Glutamatergic neuron (in vitro differentiated cells): ENCODE data around the gene SLC44A4. TPM values are rescaled to one million over a fixed set of nuclear protein-coding genes. Genes with fewer than 3 reads are reported as not detected.
A peak's percentile ranks its signal among the peaks of the same experiment; 100 is the strongest.

Experiments
- DNase-seq: peaks from one replicate; pipeline ENCODE4 v3.0.0; 2022
- H3K27ac Mint-ChIP-seq: one replicate; pipeline ENCODE4 v1.8.0; 2020; ENCODE audit warnings: mild to moderate bottlenecking, mixed read lengths, inconsistent platforms; ENCODE audit not compliant: unreplicated experiment
- H3K27me3 Mint-ChIP-seq: one replicate; pipeline ENCODE4 v1.8.0; 2020; ENCODE audit warnings: mild to moderate bottlenecking, moderate library complexity, mixed read lengths, inconsistent platforms; ENCODE audit not compliant: unreplicated experiment
- H3K36me3 Mint-ChIP-seq: one replicate; pipeline ENCODE4 v1.8.0; 2020; ENCODE audit warnings: mild to moderate bottlenecking, mixed read lengths, inconsistent platforms; ENCODE audit not compliant: unreplicated experiment
- H3K4me1 Mint-ChIP-seq: one replicate; pipeline ENCODE4 v1.8.0; 2020; ENCODE audit warnings: mild to moderate bottlenecking, low read depth, mixed read lengths, inconsistent platforms; ENCODE audit not compliant: unreplicated experiment
- H3K4me3 Mint-ChIP-seq: one replicate; pipeline ENCODE4 v1.8.0; 2020; ENCODE audit warnings: mild to moderate bottlenecking, mixed read lengths, inconsistent platforms; ENCODE audit not compliant: unreplicated experiment
- H3K9me3 Mint-ChIP-seq: one replicate; pipeline ENCODE4 v1.8.0; 2020; ENCODE audit warnings: mild to moderate bottlenecking, moderate library complexity, mixed read lengths, inconsistent platforms; ENCODE audit not compliant: unreplicated experiment
- CTCF ChIP-seq: fragments of 200-600 bp; sonication (generic); IDR thresholded peaks from one replicate; pipeline ENCODE4 v1.5.0; 2021; ENCODE audit not compliant: partially characterized antibody, unreplicated experiment
- total RNA-seq: library from RNA; stranded (reverse); fragmentation: NEBNext Ultra II Directional; extraction: Animal tissue kit (Norgen Biotek cat#: 25700); gene quantifications from one replicate; pipeline ENCODE4 v1.2.1, GENCODE V29; 2021; ENCODE audit not compliant: unreplicated experiment

Gene SLC44A4
- total RNA-seq, 1 donor from 2014 or later: not detected

GRCh38 chr6:31906122-31906521 lies 27.3 kb upstream of the SLC44A4 start:
- H3K36me3 Mint-ChIP-seq: no peaks in the 10 kb centered on the region
- peaks cover 10% of the 10 kb centered on the region for H3K27me3 Mint-ChIP-seq
- peak overlapping the region; percentile 28 for H3K4me3 Mint-ChIP-seq
- peaks cover 9% of the 10 kb centered on the region for H3K9me3 Mint-ChIP-seq
- H3K27ac Mint-ChIP-seq: peak overlapping the region; percentile 46
- H3K4me1 Mint-ChIP-seq: peaks cover 3% of the 10 kb centered on the region
- no peak for TF ChIP-seq CTCF
- DNase-seq: no peak

- H3K4me1 Mint-ChIP-seq: peaks cover 3% of the 10 kb centered on the region
- DNase-seq: no peak
- peaks cover 9% of the 10 kb centered on the region for H3K9me3 Mint-ChIP-seq
- no peak for TF ChIP-seq CTCF
- H3K4me3 Mint-ChIP-seq: no peak overlapping the region
- peaks cover 10% of the 10 kb centered on the region for H3K27me3 Mint-ChIP-seq
- H3K36me3 Mint-ChIP-seq: no peaks in the 10 kb centered on the region
- no peak overlapping the region for H3K27ac Mint-ChIP-seq
Observed at GRCh38 chr6:31905041-31905440, 26.2 kb upstream of the SLC44A4 start.

- Mint-ChIP-seq H3K4me1 (peaks cover 3% of the 10 kb centered on the region), H3K27ac (no peak overlapping the region), H3K36me3 (no peaks in the 10 kb centered on the region), H3K4me3 (no peak overlapping the region), H3K9me3 (peaks cover 9% of the 10 kb centered on the region), H3K27me3 (peaks cover 10% of the 10 kb centered on the region)
- no peak for DNase-seq
- no peak for TF ChIP-seq CTCF
Observed at GRCh38 chr6:31903957-31904356, 25.2 kb upstream of the SLC44A4 start.

GRCh38 chr6:31901953-31902643 lies 23.3 kb upstream of the SLC44A4 start, which contains the start of gene ZBTB12:
Gene ZBTB12, minus strand, starts transcription at chr6:31902086. Its CDS starts 781 bp downstream, at chr6:31901305.
- DNase-seq: peak; percentile 91
- Mint-ChIP-seq H3K36me3 (no peaks in the 10 kb centered on the region), H3K9me3 (peaks cover 13% of the 10 kb centered on the region), H3K27me3 (peaks cover 15% of the 10 kb centered on the region), H3K4me1 (peaks cover 3% of the 10 kb centered on the region), H3K4me3 (peak within 1 kb of the TSS; percentile 96), H3K27ac (peak within 1 kb of the TSS; percentile 69)
- TF ChIP-seq CTCF: no peak

GRCh38 chr6:31901415-31901952 lies 22.7 kb upstream of the SLC44A4 start:
- no peak overlapping the region for H3K27ac Mint-ChIP-seq
- H3K4me3 Mint-ChIP-seq: peak overlapping the region; percentile 68
- TF ChIP-seq CTCF: no peak
- peaks cover 13% of the 10 kb centered on the region for H3K9me3 Mint-ChIP-seq
- DNase-seq: no peak
- peaks cover 15% of the 10 kb centered on the region for H3K27me3 Mint-ChIP-seq
- H3K36me3 Mint-ChIP-seq: no peaks in the 10 kb centered on the region
- peaks cover 3% of the 10 kb centered on the region for H3K4me1 Mint-ChIP-seq
